Measurements from ENCODE around the gene IGSF3. TPM values are rescaled to one million over a fixed set of nuclear protein-coding genes. Genes with fewer than 3 reads are reported as not detected.

The IGSF3 gene
- total and polyA plus RNA-seq, 2 experiments from 2014 or later: 7.3 to 37.8 TPM

DNA sequence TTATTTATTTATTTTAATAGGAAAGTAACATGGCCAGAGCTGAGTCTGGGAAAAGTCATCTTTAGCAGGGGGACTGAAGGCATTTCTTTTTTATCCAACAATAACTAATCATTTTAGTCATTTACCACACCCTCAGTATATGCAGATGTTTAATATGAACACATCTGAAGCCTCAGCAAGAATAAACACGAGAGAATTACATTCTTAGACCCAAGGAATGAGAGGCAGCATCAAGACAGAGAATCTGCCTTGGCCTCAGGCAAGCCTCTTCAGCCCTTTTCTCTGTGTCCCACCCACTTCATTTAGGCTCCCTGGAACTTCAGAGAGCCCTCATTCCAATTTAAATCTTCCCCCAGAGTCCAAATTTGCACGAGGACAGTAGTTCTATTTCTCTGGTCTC is 17.0 kb upstream of the IGSF3 start:
- H2AFZ ChIP-seq: no peak overlapping the region
- no peaks in the 10 kb centered on the region for H4K20me1 ChIP-seq (replicated peaks; ENCODE audit: insufficient read depth)
- peaks cover 6% of the 10 kb centered on the region for H3K4me1 Mint-ChIP-seq
- H3K4me3 Mint-ChIP-seq: no peak overlapping the region
- no peaks in the 10 kb centered on the region for H3K36me3 ChIP-seq (ENCODE audit: insufficient read depth)
- H3K79me2 ChIP-seq (replicated peaks; ENCODE audit: insufficient read depth): no peaks in the 10 kb centered on the region
- H3F3A ChIP-seq (replicated peaks; ENCODE audit: low read depth): no peaks in the 10 kb centered on the region
- H3K4me3 ChIP-seq: no peak overlapping the region
- no peak overlapping the region for H3K4me2 ChIP-seq
- no peaks in the 10 kb centered on the region for H3K9me3 Mint-ChIP-seq
- no peaks in the 10 kb centered on the region for H3K27me3 ChIP-seq (ENCODE audit: insufficient read depth)
- no peak overlapping the region for H3K27ac Mint-ChIP-seq
- no peaks in the 10 kb centered on the region for H3K27me3 Mint-ChIP-seq (ENCODE audit: insufficient read depth, low read depth, poor library complexity)
- no peak for TF ChIP-seq ETS1 (IDR thresholded peaks at IDR 0.05)
- TF ChIP-seq, protein P1, sequence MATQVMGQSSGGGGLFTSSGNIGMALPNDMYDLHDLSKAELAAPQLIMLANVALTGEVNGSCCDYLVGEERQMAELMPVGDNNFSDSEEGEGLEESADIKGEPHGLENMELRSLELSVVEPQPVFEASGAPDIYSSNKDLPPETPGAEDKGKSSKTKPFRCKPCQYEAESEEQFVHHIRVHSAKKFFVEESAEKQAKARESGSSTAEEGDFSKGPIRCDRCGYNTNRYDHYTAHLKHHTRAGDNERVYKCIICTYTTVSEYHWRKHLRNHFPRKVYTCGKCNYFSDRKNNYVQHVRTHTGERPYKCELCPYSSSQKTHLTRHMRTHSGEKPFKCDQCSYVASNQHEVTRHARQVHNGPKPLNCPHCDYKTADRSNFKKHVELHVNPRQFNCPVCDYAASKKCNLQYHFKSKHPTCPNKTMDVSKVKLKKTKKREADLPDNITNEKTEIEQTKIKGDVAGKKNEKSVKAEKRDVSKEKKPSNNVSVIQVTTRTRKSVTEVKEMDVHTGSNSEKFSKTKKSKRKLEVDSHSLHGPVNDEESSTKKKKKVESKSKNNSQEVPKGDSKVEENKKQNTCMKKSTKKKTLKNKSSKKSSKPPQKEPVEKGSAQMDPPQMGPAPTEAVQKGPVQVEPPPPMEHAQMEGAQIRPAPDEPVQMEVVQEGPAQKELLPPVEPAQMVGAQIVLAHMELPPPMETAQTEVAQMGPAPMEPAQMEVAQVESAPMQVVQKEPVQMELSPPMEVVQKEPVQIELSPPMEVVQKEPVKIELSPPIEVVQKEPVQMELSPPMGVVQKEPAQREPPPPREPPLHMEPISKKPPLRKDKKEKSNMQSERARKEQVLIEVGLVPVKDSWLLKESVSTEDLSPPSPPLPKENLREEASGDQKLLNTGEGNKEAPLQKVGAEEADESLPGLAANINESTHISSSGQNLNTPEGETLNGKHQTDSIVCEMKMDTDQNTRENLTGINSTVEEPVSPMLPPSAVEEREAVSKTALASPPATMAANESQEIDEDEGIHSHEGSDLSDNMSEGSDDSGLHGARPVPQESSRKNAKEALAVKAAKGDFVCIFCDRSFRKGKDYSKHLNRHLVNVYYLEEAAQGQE (IDR thresholded peaks at IDR 0.05; ENCODE audit: unreplicated experiment): no peak
- no peak for TF ChIP-seq ZNF114 (CRISPR knock-in tag; IDR thresholded peaks at IDR 0.05)
- TF ChIP-seq NANOG (IDR thresholded peaks at IDR 0.05; ENCODE audit: borderline replicate concordance): no peak
- TF ChIP-seq POLR2AphosphoS5 (IDR thresholded peaks at IDR 0.05; ENCODE audit: low read depth): no peak
- no peak overlapping the region for H3K27ac ChIP-seq (ENCODE audit: low read depth)
- H3K36me3 Mint-ChIP-seq (ENCODE audit: low read depth): no peaks in the 10 kb centered on the region
- H3K4me1 ChIP-seq (ENCODE audit: insufficient read depth): peaks cover 9% of the 10 kb centered on the region; the same call in 1 of the 2 replicates
- ATAC-seq (no peak), DNase-seq (ENCODE audit: low spot score) (no peak)
- peaks cover 11% of the 10 kb centered on the region; the same call in 1 of the 2 replicates for H3K9me2 ChIP-seq (ENCODE audit: insufficient read depth)

GRCh38 chr1:116682641-116683221 is 15.2 kb upstream of the IGSF3 start:
- H3K36me3 Mint-ChIP-seq (ENCODE audit: low read depth): no peaks in the 10 kb centered on the region
- H3K4me2 ChIP-seq: no peak overlapping the region
- no peaks in the 10 kb centered on the region for H3K27me3 Mint-ChIP-seq (ENCODE audit: insufficient read depth, low read depth, poor library complexity)
- H4K20me1 ChIP-seq (replicated peaks; ENCODE audit: insufficient read depth): no peaks in the 10 kb centered on the region
- H3K4me1 Mint-ChIP-seq: peaks cover 5% of the 10 kb centered on the region
- H3K9me3 Mint-ChIP-seq: no peaks in the 10 kb centered on the region
- peak overlapping the region; percentile 90 for H2AFZ ChIP-seq
- no peaks in the 10 kb centered on the region for H3K79me2 ChIP-seq (replicated peaks; ENCODE audit: insufficient read depth)
- H3F3A ChIP-seq (replicated peaks; ENCODE audit: low read depth): no peaks in the 10 kb centered on the region
- H3K4me3 ChIP-seq: no peak overlapping the region
- no peak overlapping the region for H3K27ac Mint-ChIP-seq
- H3K27me3 ChIP-seq (ENCODE audit: insufficient read depth): no peaks in the 10 kb centered on the region
- no peak for ATAC-seq
- no peak overlapping the region for H3K4me3 Mint-ChIP-seq
- no peak overlapping the region for H3K27ac ChIP-seq (ENCODE audit: low read depth)
- H3K4me1 ChIP-seq (ENCODE audit: insufficient read depth): peaks cover 6% of the 10 kb centered on the region; the same call in 1 of the 2 replicates
- DNase-seq (ENCODE audit: low spot score): no peak
- no peaks in the 10 kb centered on the region for H3K36me3 ChIP-seq (ENCODE audit: insufficient read depth)
- peaks cover 7% of the 10 kb centered on the region; the same call in 1 of the 2 replicates for H3K9me2 ChIP-seq (ENCODE audit: insufficient read depth)
- TF ChIP-seq NANOG (IDR thresholded peaks at IDR 0.05; ENCODE audit: borderline replicate concordance): no peak
- TF ChIP-seq STAT1 (IDR thresholded peaks at IDR 0.05; ENCODE audit: unreplicated experiment): no peak
- TF ChIP-seq EZH2phosphoT487 (IDR thresholded peaks at IDR 0.05; ENCODE audit: unreplicated experiment): no peak
- TF ChIP-seq EZH2 (IDR thresholded peaks at IDR 0.05; ENCODE audit: low read depth, unreplicated experiment): no peak
- no peak for TF ChIP-seq CTCF (conservative IDR thresholded peaks at IDR 0.05; ENCODE audit: low read depth in 2 of 2)
